NCI-H146 treated with DMSO at 0.1 percent for 48 hours (cell line): ENCODE results near the gene KLC3.
A peak's percentile ranks its signal among the peaks of the same experiment; 100 is the strongest.
"Not testable (repeated sequence)": the region's sequence is repeated elsewhere in the genome, so short reads cannot be mapped to it uniquely, and the experiment has no call there.

Experiments used
- DNase-seq: peaks from one replicate; lab custom pipeline; 2025; ENCODE audit not compliant: unreplicated experiment; lab: John Stamatoyannopoulos, UW

The KLC3 gene

GRCh38 chr19:45315304-45315703 lies 25.2 kb upstream of the KLC3 start:
- DNase-seq: no peak

DNA sequence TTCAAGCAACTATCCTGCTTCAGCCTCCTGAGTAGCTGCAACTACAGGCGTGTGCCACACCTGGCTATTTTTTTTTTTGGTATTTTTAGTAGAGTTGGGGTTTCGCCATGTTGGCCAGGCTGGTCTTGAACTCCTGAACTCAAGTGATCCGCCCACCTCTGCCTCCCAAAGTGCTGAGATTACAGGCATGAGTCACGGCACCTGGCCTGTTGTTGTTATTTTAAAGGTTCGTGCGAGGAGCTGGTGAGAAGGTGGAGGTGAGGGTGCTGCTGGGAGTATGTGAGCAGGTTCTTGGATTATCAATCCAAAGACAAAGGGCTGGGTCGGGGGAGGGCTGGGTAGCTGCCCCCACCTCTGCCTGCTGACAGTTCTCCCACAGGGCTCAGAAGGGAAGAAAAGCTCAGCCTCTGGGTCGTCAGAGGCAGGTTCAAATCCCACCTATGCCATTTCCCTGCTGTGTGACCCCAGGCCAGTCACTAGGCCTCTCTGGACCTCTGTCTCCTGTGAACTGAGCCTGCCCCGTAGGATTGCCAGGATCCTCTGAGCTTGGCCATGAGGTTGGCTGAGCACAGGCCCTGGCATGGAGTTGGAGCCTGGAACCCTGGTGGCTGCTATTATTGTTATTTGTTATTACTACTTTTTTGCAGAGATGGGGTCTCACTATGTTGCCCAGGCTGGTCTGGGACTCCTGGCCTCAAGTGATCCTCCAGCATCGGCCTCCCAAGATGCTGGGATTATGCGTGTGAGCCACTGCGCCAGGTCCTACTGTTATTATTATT lies 19.4 kb upstream of the KLC3 start:
- no peak for DNase-seq

GRCh38 chr19:45321848-45322247 lies 18.7 kb upstream of the KLC3 start:
- DNase-seq: no peak

GRCh38 chr19:45322311-45322710 lies 18.2 kb upstream of the KLC3 start:
- no peak for DNase-seq

DNA sequence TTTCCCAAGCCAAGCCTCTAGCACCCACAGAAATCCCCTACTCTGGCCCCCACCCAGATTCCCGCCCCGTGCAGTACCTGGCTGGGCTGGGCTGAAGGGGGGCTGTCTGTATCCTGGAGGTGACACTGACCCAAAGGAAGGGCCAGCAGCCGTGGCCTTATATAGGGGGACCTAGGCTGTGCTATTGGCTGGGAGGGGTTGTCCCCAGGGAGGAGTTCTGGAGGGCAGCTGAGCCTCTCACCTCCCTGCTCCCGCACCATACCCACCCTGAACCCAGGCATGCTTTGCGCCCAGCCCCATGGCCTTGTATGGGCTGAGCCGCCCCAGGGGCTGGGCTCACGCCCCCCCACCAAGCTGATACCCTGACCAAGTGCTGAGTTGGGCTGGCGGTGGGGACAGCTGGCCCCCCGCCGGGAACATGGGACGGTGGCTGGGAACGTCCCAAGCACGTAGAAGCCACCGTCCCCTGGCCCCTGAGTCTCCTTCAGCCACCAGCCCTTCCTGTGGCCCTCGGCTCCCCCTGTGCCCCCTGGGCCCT lies 17.7 kb upstream of the KLC3 start, which contains the start of gene CKM:
TSS of gene CKM (minus strand) at position 132 of the 538 bp plus-strand sequence. CDS start 3,162 bp downstream, outside the sequence.
- no peak for DNase-seq

- no peak for DNase-seq
Observed at GRCh38 chr19:45323671-45324081, 16.9 kb upstream of the KLC3 start.

DNA sequence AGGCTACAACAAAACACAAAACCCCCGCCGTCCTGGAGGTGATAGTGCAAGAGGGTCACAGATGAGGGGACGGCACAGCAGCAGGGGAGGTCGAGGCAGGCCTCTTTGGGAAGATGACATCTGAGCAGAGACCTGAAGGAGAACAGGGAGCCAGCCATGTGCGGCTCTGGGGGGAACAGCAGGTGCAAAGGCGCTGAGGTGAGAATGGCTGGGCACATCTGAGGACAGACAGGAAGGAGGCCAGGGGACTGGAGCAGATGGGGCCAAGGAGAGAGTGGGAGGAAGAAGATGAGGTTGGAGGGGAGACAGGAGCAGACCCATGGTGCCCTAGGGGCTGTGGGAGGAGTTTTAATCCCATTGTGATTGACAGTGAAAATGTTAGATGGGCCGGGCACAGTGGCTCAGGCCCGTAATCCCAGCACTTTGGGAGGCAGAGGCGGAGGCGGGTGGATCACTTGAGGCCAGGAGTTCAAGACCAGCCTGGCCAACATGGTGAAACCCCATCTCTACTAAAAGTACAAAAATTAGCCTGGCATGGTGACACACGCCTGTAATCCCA lies 16.1 kb upstream of the KLC3 start:
- no peak for DNase-seq

GRCh38 chr19:45327404-45328143 lies 13.0 kb upstream of the KLC3 start:
- DNase-seq: no peak

DNA sequence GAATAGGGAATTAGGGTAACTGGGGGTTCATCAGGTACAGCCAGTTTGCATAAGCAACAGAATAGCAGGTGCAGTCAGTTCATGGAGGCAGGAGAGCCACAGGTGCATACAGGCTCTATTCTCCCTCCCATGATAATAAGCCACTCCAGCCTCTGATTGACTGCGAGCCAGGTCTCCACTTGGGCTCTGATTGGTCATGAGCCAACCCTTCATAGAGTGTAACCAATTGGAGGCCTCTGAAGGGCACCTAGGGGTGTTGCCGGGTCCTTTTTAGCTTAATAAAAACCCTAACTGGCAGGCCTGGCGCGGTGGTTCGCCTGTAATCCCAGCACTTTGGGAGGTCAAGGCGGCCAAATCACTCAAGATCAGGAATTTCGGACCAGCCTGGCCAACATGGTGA lies 9.1 kb upstream of the KLC3 start:
- peak; percentile 92 for DNase-seq

DNA sequence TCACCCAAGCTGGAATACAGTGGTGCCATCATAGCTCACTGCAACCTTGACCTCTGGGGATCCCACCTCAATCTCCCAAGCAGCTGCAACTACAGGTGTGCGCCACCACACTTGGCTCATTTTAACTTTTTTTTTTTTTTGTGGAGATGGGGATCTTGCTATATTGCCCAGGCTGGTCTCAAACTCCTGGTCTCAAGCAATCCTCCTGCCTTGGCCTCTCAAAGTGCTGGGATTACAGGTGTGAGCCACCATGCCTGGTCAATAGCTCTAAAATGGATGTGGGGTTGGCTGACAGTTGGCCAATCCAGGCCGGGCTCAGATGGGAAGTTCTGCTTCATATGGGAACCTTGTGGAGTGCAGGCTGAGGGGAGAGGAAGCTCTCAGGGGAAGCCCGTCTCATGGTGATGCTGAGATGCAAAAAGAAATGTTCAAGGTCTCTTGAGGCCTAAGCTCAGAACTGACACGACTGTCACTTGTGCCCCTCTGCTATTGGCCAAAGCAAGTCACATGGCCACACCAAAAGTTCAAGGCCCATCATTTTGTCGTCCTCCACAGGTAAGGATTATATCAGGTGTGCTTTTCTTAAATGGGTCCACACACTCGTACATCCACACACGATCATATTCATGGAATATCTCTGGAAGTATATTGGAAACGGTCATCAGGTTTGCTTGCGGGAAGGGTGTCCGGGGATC lies 6.8 kb upstream of the KLC3 start:
- DNase-seq: no peak

DNA sequence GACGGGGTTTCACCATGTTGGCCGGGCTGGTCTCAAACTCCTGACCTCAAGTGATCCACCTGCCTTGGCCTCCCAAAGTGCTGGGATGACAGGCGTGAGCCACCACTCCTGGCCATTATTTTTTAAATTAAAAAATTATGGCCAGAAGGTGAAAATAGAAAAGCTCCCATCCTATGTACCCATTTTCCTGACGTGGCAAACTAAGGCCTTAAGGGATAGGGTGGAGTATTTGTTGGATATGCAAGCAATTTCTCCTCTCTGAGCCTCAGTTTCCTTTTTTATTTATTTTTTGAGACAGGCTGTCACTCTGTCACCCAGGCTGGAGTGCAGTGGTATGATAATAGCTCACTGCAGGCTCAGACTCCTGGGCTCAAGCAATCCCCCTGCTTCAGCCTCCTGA lies 5.7 kb upstream of the KLC3 start:
- not testable (repeated sequence) for DNase-seq

DNA sequence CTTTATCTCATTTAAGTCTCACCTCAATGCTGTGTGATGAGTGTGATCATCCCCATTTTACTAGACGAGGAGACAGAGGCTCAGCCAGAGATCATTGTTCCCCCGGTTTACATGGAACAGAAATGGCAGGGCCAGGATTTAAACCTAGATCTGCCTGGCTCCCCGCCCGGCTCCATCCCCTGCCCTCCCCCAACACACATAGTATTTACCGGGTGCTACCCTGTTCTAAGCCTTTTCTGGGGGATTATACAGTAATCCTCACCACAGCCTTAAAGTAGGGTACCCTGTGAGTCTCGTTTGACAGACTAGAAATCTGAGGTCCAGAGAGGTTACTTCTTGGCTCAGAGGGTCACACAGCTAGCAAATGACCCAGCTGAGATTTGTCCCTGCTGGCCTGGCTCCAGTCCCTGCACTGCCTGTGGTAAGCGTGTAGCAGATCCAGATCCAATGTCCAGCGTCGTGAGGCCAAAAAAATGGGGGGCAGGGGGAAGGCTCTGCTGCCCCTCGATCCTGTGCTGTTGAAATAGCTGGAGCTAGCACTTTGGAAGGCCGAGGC lies 3.8 kb upstream of the KLC3 start:
- no peak for DNase-seq

DNA sequence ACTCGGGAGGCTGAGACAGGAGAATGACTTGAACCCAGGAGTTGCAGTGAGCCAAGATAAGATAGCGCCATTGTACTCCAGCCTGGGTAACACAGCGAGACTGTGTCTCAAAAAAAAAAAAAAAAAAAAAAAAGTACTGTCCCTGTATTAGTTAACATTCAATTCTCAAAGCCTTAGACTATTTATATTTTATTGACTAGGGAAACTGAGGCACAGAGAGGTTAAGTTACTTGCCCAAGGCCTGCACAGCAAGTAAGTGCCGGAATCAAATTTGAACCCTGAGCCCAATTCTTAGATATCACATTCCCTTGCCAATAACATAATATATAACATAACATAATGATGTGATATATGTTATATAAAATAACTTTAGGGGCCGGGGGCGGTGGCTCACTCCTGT lies 921 bp upstream of the KLC3 start:
- no peak for DNase-seq

DNA sequence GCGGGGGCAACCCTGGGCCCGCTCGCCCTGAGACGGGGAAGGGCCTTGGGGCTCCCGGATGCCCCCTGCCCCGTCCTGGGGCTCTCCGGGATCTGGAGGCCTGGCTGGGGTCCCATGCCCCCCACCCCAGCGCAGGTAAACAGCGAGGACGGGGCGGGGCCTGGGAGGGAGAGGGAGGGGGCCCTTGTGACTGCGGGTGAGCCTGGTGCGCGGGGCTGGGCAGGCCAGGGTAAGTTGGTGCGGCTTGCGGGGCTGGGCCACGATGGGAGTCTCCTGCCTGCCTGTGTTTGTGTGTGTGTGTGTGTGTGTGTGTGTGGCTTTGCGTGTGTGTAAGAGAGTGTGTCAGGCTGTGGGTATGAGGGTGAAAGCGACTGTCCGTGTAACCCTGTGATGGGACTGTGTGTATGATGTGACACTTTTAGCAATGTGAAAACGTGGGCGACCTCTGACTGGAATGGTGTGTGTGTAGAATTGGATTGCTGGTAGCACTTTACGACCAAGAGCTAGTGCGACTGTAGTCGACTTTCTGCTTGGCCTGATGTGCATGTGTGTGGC lies 426 bp downstream of the KLC3 start:
- DNase-seq: no peak

DNA sequence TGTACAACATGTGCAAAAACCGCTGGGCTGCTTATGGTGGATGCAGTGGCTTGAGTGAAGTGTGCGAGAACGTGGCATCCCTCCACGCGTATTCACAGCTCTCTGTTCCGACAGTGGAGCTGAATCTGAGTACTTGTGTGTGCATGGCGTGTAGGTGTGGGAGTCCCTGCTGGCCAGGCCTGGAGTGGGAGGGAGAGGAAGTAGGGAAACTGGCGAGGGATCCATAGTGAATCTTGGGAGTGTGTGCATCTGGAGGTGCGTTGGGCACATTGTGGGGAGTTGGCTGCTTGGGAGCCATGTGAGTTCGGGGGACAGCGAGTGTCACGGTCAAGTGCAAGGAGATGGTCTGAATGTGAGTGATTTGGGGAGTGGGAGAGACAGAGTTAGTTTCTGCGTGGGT lies 2.4 kb downstream of the KLC3 start:
- DNase-seq: no peak

DNA sequence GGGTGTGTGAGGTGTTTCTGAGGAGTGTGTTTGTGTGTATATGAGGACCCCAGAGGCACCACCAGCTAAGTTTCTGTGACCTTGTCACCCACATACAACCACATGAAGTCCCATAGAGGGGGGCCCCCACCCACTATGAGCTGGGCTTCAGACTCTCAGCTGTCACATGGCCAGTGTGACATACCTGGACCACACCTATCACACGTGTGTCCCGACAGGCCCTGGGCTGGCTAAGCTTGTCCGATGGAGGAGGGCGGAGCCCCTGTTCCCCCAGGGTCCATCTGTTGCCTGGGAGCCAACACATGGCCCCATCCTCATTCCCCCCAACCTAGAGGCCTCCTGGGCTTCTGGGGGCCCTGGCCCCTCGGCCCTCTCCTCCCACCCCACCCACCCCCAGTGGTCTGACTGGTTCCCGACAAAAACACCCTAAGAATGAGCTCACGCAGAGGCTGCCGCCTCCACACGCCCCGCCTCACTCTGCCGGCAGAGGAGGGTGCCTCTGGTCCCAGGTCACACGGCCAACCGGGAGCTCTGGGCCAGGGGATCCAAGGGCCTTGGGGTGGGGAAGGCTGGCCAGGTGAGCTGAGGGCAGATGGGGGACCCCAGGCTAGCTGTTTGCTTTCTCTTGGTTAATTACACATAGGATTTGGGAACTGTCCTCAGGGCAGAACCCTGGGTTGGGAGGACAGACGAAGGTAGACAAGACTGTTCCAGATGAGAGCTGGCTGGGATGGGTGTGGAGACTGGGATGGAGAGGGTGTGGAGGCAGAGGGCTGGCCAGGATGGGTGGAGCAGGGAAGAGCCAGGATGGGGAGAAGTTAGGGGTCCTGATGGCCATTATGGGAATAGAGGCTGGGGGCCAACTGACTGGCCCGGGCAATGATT lies 4.3 kb downstream of the KLC3 start:
- DNase-seq: no peak

- DNase-seq: no peak
Observed at GRCh38 chr19:45345506-45345860, 4.9 kb downstream of the KLC3 start.

GRCh38 chr19:45346449-45346848 lies 5.9 kb downstream of the KLC3 start:
- DNase-seq: no peak

DNA sequence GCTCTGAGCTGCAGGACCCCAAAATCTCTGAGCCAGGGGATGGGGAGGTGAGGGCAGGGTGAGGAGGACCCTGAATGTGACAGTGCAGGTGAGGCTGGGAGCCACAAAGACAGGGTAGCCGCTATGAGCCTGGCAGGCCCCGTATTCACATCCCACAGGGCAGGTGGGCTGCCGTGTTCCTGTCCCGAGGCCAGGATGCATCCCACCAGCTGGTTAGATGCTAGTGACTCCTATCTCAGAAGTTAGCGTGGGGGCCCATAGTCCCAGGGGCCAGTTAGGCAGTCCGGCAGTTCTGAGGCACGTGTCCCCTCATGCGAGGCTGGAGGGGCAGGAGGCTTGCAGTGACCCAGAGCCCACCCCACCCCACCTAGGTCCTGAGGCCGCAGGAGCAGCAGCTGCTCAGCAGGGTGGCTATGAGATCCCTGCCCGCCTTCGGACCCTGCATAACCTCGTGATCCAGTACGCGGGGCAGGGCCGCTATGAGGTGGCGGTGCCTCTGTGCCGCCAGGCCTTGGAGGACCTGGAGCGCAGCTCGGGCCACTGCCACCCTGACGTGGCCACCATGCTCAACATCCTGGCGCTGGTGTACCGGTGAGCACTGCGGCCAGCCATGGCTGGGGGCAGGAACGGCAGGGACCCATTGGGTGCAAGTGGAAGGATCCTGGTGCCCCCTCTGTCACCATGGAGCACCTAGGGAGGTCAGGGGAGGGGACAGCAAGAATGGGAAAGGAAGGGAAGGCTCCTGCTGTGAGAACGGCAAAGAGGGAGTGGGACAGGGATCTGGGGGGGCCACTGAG lies 7.2 kb downstream of the KLC3 start:
- DNase-seq: no peak
